Smooth muscle cell (in vitro differentiated cells): ENCODE results near the gene UBE2QL1. TPM values are rescaled to one million over a fixed set of nuclear protein-coding genes. Genes with fewer than 3 reads are reported as not detected.

Experiments
- DNase-seq: peaks from one replicate; lab custom pipeline; 2025; ENCODE audit not compliant: unreplicated experiment; lab: John Stamatoyannopoulos, UW
- H2AFZ ChIP-seq: fragments of 200-600 bp; sonication (generic); 2 replicates; pipeline ENCODE4 v1.6.0; 2016; ENCODE audit warnings: antibody characterized with exemption, low read depth, mild to moderate bottlenecking
- H3F3A ChIP-seq: fragments of 200-600 bp; sonication (generic); 2 replicates; pipeline ENCODE4 v1.6.0; 2017; ENCODE audit warnings: antibody characterized with exemption, low read depth
- H3K27ac ChIP-seq: fragments of 200-600 bp; sonication (generic); 2 replicates; pipeline ENCODE4 v1.5.1; 2016; ENCODE audit warnings: low read depth, mild to moderate bottlenecking
- H3K27me3 ChIP-seq: fragments of 200-600 bp; sonication (generic); 2 replicates; pipeline ENCODE4 v1.6.1; 2016; ENCODE audit warnings: low read depth, mild to moderate bottlenecking
- H3K36me3 ChIP-seq: fragments of 200-600 bp; sonication (generic); 2 replicates; pipeline ENCODE4 v1.5.1; 2016; ENCODE audit warnings: low read depth
- H3K4me1 ChIP-seq: fragments of 200-600 bp; sonication (generic); 2 replicates; pipeline ENCODE4 v1.5.1; 2016; ENCODE audit warnings: low read depth
- H3K4me2 ChIP-seq: fragments of 200-600 bp; sonication (generic); 2 replicates; pipeline ENCODE4 v1.6.0; 2016; ENCODE audit warnings: mild to moderate bottlenecking
- H3K4me3 ChIP-seq: fragments of 200-600 bp; sonication (generic); 2 replicates; pipeline ENCODE4 v1.5.1; 2016; ENCODE audit warnings: mild to moderate bottlenecking
- H3K79me2 ChIP-seq: fragments of 200-600 bp; sonication (generic); 2 replicates; pipeline ENCODE4 v1.6.0; 2016; ENCODE audit warnings: low read depth, mild to moderate bottlenecking
- H3K9ac ChIP-seq: fragments of 200-600 bp; sonication (generic); 2 replicates; pipeline ENCODE4 v1.6.0; 2016; ENCODE audit warnings: low read depth
- H3K9me3 ChIP-seq: fragments of 200-600 bp; sonication (generic); replicated peaks from 2 replicates; pipeline ENCODE4 v1.5.1; 2016; ENCODE audit warnings: low read depth
- H4K20me1 ChIP-seq: fragments of 200-600 bp; sonication (generic); 2 replicates; pipeline ENCODE4 v1.6.0; 2016; ENCODE audit warnings: low read depth
- WGBS: methylation state at CpG from one replicate; pipeline ENCODE4 v1.1.7; 2016; ENCODE audit warnings: low lambda C conversion rate; 5-methylcytosine and 5-hydroxymethylcytosine counted together
- polyA plus RNA-seq: library from polyadenylated mRNA; unstranded; fragments of >200 nt; fragmentation: Nextera tagmentation; extraction: Ambion mirVana; gene quantifications from 2 replicates; pipeline ENCODE4 v1.2.1, GENCODE V29; 2016
- total RNA-seq: library from RNA; depleted of rRNA; stranded (reverse); fragments of >200 nt; gene quantifications from 2 replicates; pipeline ENCODE4 v1.2.3, GENCODE V29; 2014
- TF ChIP-seq, protein P1 (sequence below): fragments of 200-600 bp; sonication (generic); IDR thresholded peaks from 2 replicates; pipeline ENCODE4 v1.5.1; 2017; ENCODE audit warnings: borderline replicate concordance, mild to moderate bottlenecking, antibody characterized with exemption; ENCODE audit not compliant: insufficient read depth, poor library complexity, severe bottlenecking

Gene UBE2QL1
- total and polyA plus RNA-seq, 2 experiments from 2014 or later: 1.2 to 1.3 TPM

DNA sequence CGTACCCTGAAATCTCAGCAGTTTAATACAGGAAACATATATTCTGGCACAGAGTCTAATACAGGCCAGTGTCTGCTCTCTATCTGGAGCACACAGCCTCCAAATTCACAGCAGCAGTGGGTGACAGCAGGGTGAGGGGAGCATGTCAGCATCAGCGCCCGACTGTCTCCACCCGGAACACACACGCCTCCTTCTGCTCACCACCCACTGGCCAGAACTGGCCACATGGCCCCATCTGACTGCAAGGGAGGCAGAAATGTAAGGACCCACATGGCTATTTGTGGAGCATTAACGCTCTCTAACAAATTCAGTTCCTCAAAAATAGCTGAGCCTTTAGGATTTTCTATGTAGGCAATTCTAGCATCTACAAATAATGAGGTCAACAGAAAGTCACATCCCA is 24.6 kb downstream of the UBE2QL1 start:
- peaks cover 7% of the 10 kb centered on the region for H3K27me3 ChIP-seq
- H3K36me3 ChIP-seq: no peaks in the 10 kb centered on the region
- H3K79me2 ChIP-seq: no peaks in the 10 kb centered on the region
- H3K27ac ChIP-seq: no peak overlapping the region
- H3F3A ChIP-seq: no peaks in the 10 kb centered on the region
- 91% methylated on average over 6 of the region's 6 CpGs for WGBS
- TF ChIP-seq, protein P1, sequence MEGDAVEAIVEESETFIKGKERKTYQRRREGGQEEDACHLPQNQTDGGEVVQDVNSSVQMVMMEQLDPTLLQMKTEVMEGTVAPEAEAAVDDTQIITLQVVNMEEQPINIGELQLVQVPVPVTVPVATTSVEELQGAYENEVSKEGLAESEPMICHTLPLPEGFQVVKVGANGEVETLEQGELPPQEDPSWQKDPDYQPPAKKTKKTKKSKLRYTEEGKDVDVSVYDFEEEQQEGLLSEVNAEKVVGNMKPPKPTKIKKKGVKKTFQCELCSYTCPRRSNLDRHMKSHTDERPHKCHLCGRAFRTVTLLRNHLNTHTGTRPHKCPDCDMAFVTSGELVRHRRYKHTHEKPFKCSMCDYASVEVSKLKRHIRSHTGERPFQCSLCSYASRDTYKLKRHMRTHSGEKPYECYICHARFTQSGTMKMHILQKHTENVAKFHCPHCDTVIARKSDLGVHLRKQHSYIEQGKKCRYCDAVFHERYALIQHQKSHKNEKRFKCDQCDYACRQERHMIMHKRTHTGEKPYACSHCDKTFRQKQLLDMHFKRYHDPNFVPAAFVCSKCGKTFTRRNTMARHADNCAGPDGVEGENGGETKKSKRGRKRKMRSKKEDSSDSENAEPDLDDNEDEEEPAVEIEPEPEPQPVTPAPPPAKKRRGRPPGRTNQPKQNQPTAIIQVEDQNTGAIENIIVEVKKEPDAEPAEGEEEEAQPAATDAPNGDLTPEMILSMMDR: no peak
- no peak overlapping the region for H3K4me3 ChIP-seq
- H3K4me1 ChIP-seq: no peaks in the 10 kb centered on the region
- no peaks in the 10 kb centered on the region for H4K20me1 ChIP-seq
- no peaks in the 10 kb centered on the region for H3K9me3 ChIP-seq
- no peak overlapping the region for H2AFZ ChIP-seq
- no peak overlapping the region for H3K4me2 ChIP-seq
- H3K9ac ChIP-seq: no peak overlapping the region
- DNase-seq: no peak

DNA sequence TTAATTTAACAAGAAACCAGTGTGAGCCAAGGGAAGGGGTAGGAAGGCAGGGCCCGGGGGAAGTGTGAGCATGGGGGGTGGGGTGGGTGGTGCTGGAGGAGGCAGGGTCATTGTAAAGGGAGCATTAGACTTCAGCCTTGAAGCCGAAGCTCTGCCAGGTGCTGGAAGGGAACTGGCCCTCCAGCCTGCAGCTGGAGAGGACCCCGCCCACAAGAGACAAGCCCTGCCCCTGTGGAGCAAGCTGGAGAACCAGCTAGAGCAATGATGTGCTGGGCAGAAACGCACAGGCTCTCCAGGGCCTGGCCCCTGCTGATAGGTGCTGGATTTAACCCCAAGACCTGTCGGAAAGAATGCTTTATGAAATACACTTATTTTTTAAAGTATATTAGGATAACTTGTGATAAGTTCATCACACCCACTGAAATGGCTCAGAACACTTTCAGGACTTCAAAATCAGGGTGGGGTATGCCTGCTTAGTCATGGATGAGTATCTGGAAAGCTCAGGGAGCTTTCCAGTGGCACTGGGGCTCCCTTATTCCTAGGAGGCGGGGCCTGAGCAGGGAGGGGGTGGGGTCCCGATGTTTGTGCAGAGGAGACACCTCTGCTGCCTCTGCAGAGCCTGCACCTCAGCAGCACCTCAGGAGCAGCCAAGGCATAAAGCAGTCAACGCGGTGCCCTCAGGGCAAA is 27.1 kb downstream of the UBE2QL1 start:
- no peaks in the 10 kb centered on the region for H4K20me1 ChIP-seq
- H3K4me2 ChIP-seq: no peak overlapping the region
- TF ChIP-seq, protein P1: no peak
- H3K4me1 ChIP-seq: no peaks in the 10 kb centered on the region
- no peak overlapping the region for H3K4me3 ChIP-seq
- no peaks in the 10 kb centered on the region for H3F3A ChIP-seq
- no peak overlapping the region for H3K27ac ChIP-seq
- H3K27me3 ChIP-seq: no peaks in the 10 kb centered on the region
- H3K9me3 ChIP-seq: no peaks in the 10 kb centered on the region
- no peak for DNase-seq
- WGBS: 46% methylated on average over 9 of the region's 9 CpGs
- H2AFZ ChIP-seq: no peak overlapping the region
- no peak overlapping the region for H3K9ac ChIP-seq
- no peaks in the 10 kb centered on the region for H3K79me2 ChIP-seq
- no peaks in the 10 kb centered on the region for H3K36me3 ChIP-seq

DNA sequence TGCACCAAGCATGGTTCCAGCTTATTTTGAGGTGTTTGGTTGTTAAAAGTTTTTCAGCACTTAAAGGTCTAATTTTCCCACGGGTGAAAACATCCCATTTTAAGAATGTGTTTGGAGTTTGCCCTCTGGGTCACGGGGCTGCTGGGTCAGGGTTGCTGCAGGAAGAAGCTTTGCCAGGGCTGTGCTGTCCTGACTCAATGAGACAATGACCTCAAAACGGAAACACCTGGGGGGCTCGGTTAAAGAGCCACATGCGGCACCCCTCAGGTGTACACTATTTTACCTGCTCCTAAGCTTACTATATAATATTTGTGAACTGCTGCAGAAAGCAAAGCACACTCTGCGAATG is 27.6 kb downstream of the UBE2QL1 start:
- Histone ChIP-seq H3K79me2 (no peaks in the 10 kb centered on the region), H2AFZ (no peak overlapping the region), H3F3A (no peaks in the 10 kb centered on the region), H3K27me3 (no peaks in the 10 kb centered on the region), H3K9me3 (no peaks in the 10 kb centered on the region), H4K20me1 (no peaks in the 10 kb centered on the region), H3K27ac (no peak overlapping the region), H3K4me3 (no peak overlapping the region), H3K4me1 (no peaks in the 10 kb centered on the region), H3K9ac (no peak overlapping the region), H3K4me2 (no peak overlapping the region), H3K36me3 (no peaks in the 10 kb centered on the region)
- no peak for DNase-seq
- 89% methylated on average over 6 of the region's 6 CpGs for WGBS
- TF ChIP-seq, protein P1: no peak

DNA sequence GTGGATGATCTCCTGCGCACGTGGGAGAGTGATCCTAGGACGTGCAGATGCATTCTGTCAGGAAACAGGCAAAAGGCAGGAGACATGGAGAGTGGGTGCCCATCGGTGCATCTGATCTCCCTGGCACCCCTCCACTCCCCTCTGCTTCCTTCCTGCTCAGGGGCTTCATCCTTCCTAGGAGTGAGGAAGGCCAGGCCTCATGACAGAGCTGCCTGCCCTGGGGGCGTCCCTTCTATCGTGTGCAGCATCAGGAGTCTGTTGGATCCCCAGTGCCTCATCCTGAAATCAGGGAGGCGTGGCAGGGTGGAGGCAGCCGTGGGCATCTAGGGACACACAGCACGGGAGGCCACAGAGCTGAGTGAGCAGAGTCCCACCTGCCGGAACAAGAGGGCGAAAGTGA is 30.1 kb downstream of the UBE2QL1 start:
- DNase-seq: no peak
- Histone ChIP-seq H3K27ac (no peak overlapping the region), H3F3A (no peaks in the 10 kb centered on the region), H4K20me1 (no peaks in the 10 kb centered on the region), H3K4me2 (no peak overlapping the region), H3K9ac (no peak overlapping the region), H3K79me2 (no peaks in the 10 kb centered on the region), H3K4me3 (no peak overlapping the region), H3K27me3 (no peaks in the 10 kb centered on the region), H3K36me3 (no peaks in the 10 kb centered on the region), H3K4me1 (no peaks in the 10 kb centered on the region), H2AFZ (no peak overlapping the region), H3K9me3 (no peaks in the 10 kb centered on the region)
- TF ChIP-seq, protein P1: no peak
- 89% methylated on average over 11 of the region's 11 CpGs for WGBS
